IMR-90 (cell line): Measurements from ENCODE around the gene CDC6. TPM values are rescaled to one million over a fixed set of nuclear protein-coding genes. Genes with fewer than 3 reads are reported as not detected.
A peak's percentile ranks its signal among the peaks of the same experiment; 100 is the strongest.

Experiments
- ATAC-seq: fragments of 200-7000 bp; cut with Tn5 transposase; 2 replicates; pipeline ENCODE4 v1.9.1; 2020; ENCODE audit warnings: low read depth, mild to moderate bottlenecking, moderate library complexity
- BruUV-seq: library from RNA; stranded (reverse); fragments of 400-500 nt; replicated peaks from 2 replicates; lab custom pipeline; 2021; lab: Mats Ljungman, UMichigan
- CTCF ChIA-PET: fragments of 300-600 bp; formaldehyde crosslinking; extraction: SDS; loops from one replicate; lab custom pipeline; 2021; ENCODE audit warnings: antibody characterized with exemption; lab: Yijun Ruan, JAX
- POLR2A ChIA-PET: fragments of 300-600 bp; sonication (Branson Sonifier 250); formaldehyde crosslinking; loops from one replicate; lab custom pipeline; 2022; ENCODE audit warnings: antibody characterized with exemption; ENCODE audit not compliant: unreplicated experiment; lab: Charles Lee
- DNase-seq: peaks from one replicate; pipeline ENCODE4 v3.0.0; 2013
- H2AFZ ChIP-seq: replicated peaks from 2 replicates; pipeline ENCODE3; 2013; ENCODE audit warnings: low read length, mild to moderate bottlenecking; ENCODE audit not compliant: poor library complexity
- H2AK5ac ChIP-seq: 2 replicates; pipeline ENCODE4 v1.6.1; 2013; ENCODE audit warnings: low read depth, low read length, inconsistent platforms
- H2AK9ac ChIP-seq: replicated peaks from 2 replicates; pipeline ENCODE3; 2013; ENCODE audit warnings: mild to moderate bottlenecking, low read depth, low read length, moderate library complexity; ENCODE audit not compliant: poor library complexity
- H2BK120ac ChIP-seq: 2 replicates; pipeline ENCODE4 v1.6.1; 2013; ENCODE audit warnings: low read depth, low read length, inconsistent platforms
- H2BK15ac ChIP-seq: 3 replicates; pipeline ENCODE4 v1.6.1; 2013; ENCODE audit warnings: low read depth, low read length, inconsistent platforms
- H2BK20ac ChIP-seq: 2 replicates; pipeline ENCODE4 v1.6.1; 2013; ENCODE audit warnings: low read depth, mild to moderate bottlenecking, inconsistent platforms, low read length, moderate library complexity
- H2BK5ac ChIP-seq: 2 replicates; pipeline ENCODE4 v1.6.1; 2013; ENCODE audit warnings: mild to moderate bottlenecking, low read depth, low read length, inconsistent platforms; ENCODE audit not compliant: poor library complexity, severe bottlenecking
- H3K14ac ChIP-seq: replicated peaks from 2 replicates; pipeline ENCODE4 v1.6.1; 2013; ENCODE audit warnings: low read depth, low read length, inconsistent platforms
- H3K18ac ChIP-seq: 2 replicates; pipeline ENCODE4 v1.6.1; 2013; ENCODE audit warnings: low read depth, low read length, control low read depth
- H3K23ac ChIP-seq: 2 replicates; pipeline ENCODE4 v1.6.1; 2013; ENCODE audit warnings: low read depth, low read length, inconsistent platforms
- H3K27ac ChIP-seq: 2 replicates; pipeline ENCODE4 v1.5.1; 2013; ENCODE audit warnings: mild to moderate bottlenecking, control low read depth, low read length; ENCODE audit not compliant: insufficient read depth
- H3K27me3 ChIP-seq: 2 replicates; pipeline ENCODE4 v1.6.1; 2013; ENCODE audit warnings: low read length; ENCODE audit not compliant: control insufficient read depth, insufficient read depth
- H3K36me3 ChIP-seq: 2 replicates; pipeline ENCODE4 v1.6.1; 2013; ENCODE audit warnings: low read length, mixed read lengths; ENCODE audit not compliant: control insufficient read depth, insufficient read depth
- H3K4ac ChIP-seq: 2 replicates; pipeline ENCODE4 v1.6.1; 2013; ENCODE audit warnings: low read depth, low read length, inconsistent platforms
- H3K4me1 ChIP-seq: 2 replicates; pipeline ENCODE4 v1.6.1; 2013; ENCODE audit warnings: low read length, mixed read lengths; ENCODE audit not compliant: control insufficient read depth, insufficient read depth
- H3K4me2 ChIP-seq: 2 replicates; pipeline ENCODE4 v1.6.1; 2013; ENCODE audit warnings: low read depth, mild to moderate bottlenecking, control low read depth, low read length, moderate library complexity
- H3K4me3 ChIP-seq: 2 replicates; pipeline ENCODE4 v1.5.1; 2013; ENCODE audit warnings: low read depth, mild to moderate bottlenecking, control low read depth, low read length, moderate library complexity; ENCODE audit not compliant: insufficient read depth
- H3K56ac ChIP-seq: 2 replicates; pipeline ENCODE4 v1.6.1; 2013; ENCODE audit warnings: low read length, inconsistent platforms; ENCODE audit not compliant: insufficient read depth; ENCODE audit errors: extremely low read depth
- H3K79me1 ChIP-seq, 2 experiments: 2 replicates each; pipeline ENCODE4 v1.6.1; 2013; ENCODE audit warnings: low read length in 2 of 2, inconsistent platforms in 1 of 2, low read depth in 1 of 2
- H3K9ac ChIP-seq: 2 replicates; pipeline ENCODE4 v1.6.1; 2013; ENCODE audit warnings: low read depth, low read length, control low read depth
- H3K9me1 ChIP-seq: 2 replicates; pipeline ENCODE4 v1.6.1; 2013; ENCODE audit warnings: low read length, inconsistent platforms; ENCODE audit not compliant: insufficient read depth
- H3K9me3 ChIP-seq: 2 replicates; pipeline ENCODE4 v1.6.1; 2013; ENCODE audit warnings: low read length; ENCODE audit not compliant: control insufficient read depth, insufficient read depth
- H4K20me1 ChIP-seq: 2 replicates; pipeline ENCODE4 v1.6.1; 2013; ENCODE audit warnings: low read length, inconsistent platforms; ENCODE audit not compliant: insufficient read depth
- H4K5ac ChIP-seq: 2 replicates; pipeline ENCODE4 v1.6.1; 2013; ENCODE audit warnings: mild to moderate bottlenecking, low read depth, low read length, control low read depth
- H4K8ac ChIP-seq, 2 experiments: 2 replicates each; pipeline ENCODE4 v1.6.1; 2013; ENCODE audit warnings: low read depth in 2 of 2, low read length in 2 of 2, control low read depth in 1 of 2, inconsistent platforms in 1 of 2
- H4K91ac ChIP-seq: 2 replicates; pipeline ENCODE4 v1.6.1; 2013; ENCODE audit warnings: low read depth, low read length, inconsistent platforms; ENCODE audit not compliant: insufficient read depth
- CEBPB ChIP-seq: IDR thresholded peaks from 2 replicates; pipeline ENCODE4 v1.6.1; 2012; ENCODE audit warnings: low read depth, low read length, improper control_type of control experiment
- MAZ ChIP-seq: IDR thresholded peaks from 2 replicates; pipeline ENCODE4 v1.6.1; 2012; ENCODE audit warnings: low read depth, mild to moderate bottlenecking, low read length, improper control_type of control experiment, moderate library complexity, borderline replicate concordance
- MXI1 ChIP-seq: IDR thresholded peaks from 2 replicates; pipeline ENCODE4 v1.6.1; 2012; ENCODE audit warnings: low read depth, mild to moderate bottlenecking, low read length, moderate library complexity, borderline replicate concordance
- NFE2L2 ChIP-seq: fragments of 150-350 bp; IDR thresholded peaks from 2 replicates; pipeline ENCODE4 v1.6.1; 2016; ENCODE audit warnings: low read depth, mild to moderate bottlenecking, low read length
- RAD21 ChIP-seq: IDR thresholded peaks from 2 replicates; pipeline ENCODE4 v1.6.1; 2012; ENCODE audit warnings: low read length, improper control_type of control experiment
- RCOR1 ChIP-seq: IDR thresholded peaks from 2 replicates; pipeline ENCODE4 v1.6.1; 2012; ENCODE audit warnings: mild to moderate bottlenecking, low read length, improper control_type of control experiment; ENCODE audit not compliant: insufficient replicate concordance
- WGBS, 2 experiments: methylation state at CpG; one replicate each; pipeline versions ENCODE4 v1.1.5 to v1.1.7; 2013; ENCODE audit warnings: missing lambda C conversion rate in 2 of 2; ENCODE audit not compliant: insufficient read length in 1 of 2; ENCODE audit errors: extremely low coverage in 2 of 2; 5-methylcytosine and 5-hydroxymethylcytosine counted together
- dilution Hi-C: fragments of 300-500 bp; cut with HindIII; formaldehyde crosslinking; loops from one replicate; pipeline ENCODE4 v1.14.3; 2018; ENCODE audit warnings: low sequenced_read_pairs; ENCODE audit not compliant: unreplicated experiment
- in situ Hi-C: fragments of 300-500 bp; cut with MboI; formaldehyde crosslinking; loops from 3 replicates; pipeline ENCODE4 v1.14.3; 2019; ENCODE audit warnings: low sequenced_read_pairs, inconsistent platforms, mixed read lengths
- intact Hi-C: fragments of 100-400 bp; cut with micrococcal nuclease; formaldehyde crosslinking; loops from 2 replicates; pipeline ENCODE4 v1.10.0; 2022
- polyA plus RNA-seq, 3 experiments: library from polyadenylated mRNA; depleted of rRNA; stranded (reverse); fragments of >200 nt; gene quantifications; 2 replicates each; pipeline ENCODE4 v1.2.3, GENCODE V29; 2012; ENCODE audit warnings: low replicate concordance in 1 of 3
- total RNA-seq: library from RNA; depleted of rRNA; stranded (reverse); fragments of >200 nt; gene quantifications from 2 replicates; pipeline ENCODE4 v1.2.3, GENCODE V29; 2012
- TF ChIP-seq, protein P1 (sequence below): conservative IDR thresholded peaks from 2 replicates; pipeline ENCODE4 v1.5.1; 2012; ENCODE audit warnings: mild to moderate bottlenecking, low read depth, low read length, improper control_type of control experiment

CDC6 gene
- total and polyA plus RNA-seq, 2 of the 4 experiments (the other 2 are of a cell fraction): 15.3 to 25.6 TPM

DNA sequence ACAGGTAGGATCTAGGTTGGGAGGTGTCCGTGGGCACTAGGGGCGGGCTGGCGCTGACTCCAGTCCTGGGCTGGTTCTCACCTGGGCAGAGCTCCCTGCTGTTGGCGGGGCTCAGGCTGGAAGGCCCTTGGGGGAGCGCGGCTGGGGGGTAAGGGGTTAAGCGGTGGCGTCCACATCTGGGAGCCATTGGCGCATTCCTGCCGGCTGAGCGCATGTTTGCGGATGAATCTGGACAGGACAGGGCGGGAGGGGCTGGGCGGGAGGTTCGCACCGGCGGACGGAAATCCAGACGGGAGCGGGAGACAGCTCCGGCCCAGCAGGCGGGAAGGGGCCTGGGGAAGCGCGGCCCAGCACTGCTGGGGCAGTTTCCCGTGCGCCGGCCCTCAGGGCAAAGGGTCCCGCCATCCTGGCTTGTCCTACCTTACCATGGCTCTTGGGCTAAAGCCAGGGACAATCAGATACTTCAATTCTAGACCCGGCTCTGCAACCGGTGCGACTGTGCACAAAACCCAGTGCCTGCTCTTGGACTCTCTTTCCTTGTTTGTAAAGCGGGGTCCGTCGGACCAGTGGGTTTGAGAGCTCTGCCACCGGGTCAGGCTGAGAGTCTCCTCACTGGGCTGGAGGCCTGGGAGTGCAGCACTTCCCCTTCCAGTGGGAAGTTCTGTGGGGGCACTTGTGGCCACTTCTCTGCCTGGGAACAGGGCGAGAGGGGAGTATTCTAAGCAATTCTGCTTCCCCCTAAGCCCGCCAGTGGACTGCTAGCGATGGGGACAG is 29.1 kb downstream of the CDC6 start:
- intact Hi-C loops: no loop called here
- DNase-seq (peak; percentile 75), ATAC-seq (peak; percentile 17)
- Histone ChIP-seq H3K36me3 (no peaks in the 10 kb centered on the region), H2BK15ac (peak overlapping the region; percentile 63; the same call in 2 of the 3 replicates), H4K20me1 (peaks cover 22% of the 10 kb centered on the region; the same call in 1 of the 2 replicates), H3K9me3 (no peaks in the 10 kb centered on the region), H4K8ac (peak overlapping the region; percentile 74 to 84), H3K56ac (peak overlapping the region; percentile 74), H2BK5ac (peak overlapping the region; percentile 76), H2BK120ac (peak overlapping the region; percentile 92), H3K4ac (peak overlapping the region; percentile 91), H3K27me3 (no peaks in the 10 kb centered on the region), H3K9me1 (peaks cover 54% of the 10 kb centered on the region), H2AK5ac (peak overlapping the region; percentile 99), H3K23ac (peak overlapping the region; percentile 81), H3K14ac (peak overlapping the region; percentile 74), H2BK20ac (peak overlapping the region; percentile 81), H3K18ac (peak overlapping the region; percentile 77), H3K79me1 (peaks cover 7 to 73% of the 10 kb centered on the region in 2 experiments; a peak in 3 of 4 replicates), H4K91ac (peak overlapping the region; percentile 82), H3K9ac (peak overlapping the region; percentile 49), H3K27ac (peak overlapping the region; percentile 57), H3K4me2 (peak overlapping the region; percentile 78), H2AK9ac (peak overlapping the region; percentile 72), H3K4me3 (no peak overlapping the region), H4K5ac (peak overlapping the region; percentile 72), H3K4me1 (peaks cover 68% of the 10 kb centered on the region), H2AFZ (peak overlapping the region; percentile 71)
- dilution Hi-C loops: no loop called here
- BruUV-seq: no TSS peak
- in situ Hi-C loops: no loop called here
- no peak for TF ChIP-seq NFE2L2
- no peak for TF ChIP-seq MXI1
- no peak for TF ChIP-seq RAD21
- peak; percentile 8 for TF ChIP-seq RCOR1
- TF ChIP-seq, protein P1, sequence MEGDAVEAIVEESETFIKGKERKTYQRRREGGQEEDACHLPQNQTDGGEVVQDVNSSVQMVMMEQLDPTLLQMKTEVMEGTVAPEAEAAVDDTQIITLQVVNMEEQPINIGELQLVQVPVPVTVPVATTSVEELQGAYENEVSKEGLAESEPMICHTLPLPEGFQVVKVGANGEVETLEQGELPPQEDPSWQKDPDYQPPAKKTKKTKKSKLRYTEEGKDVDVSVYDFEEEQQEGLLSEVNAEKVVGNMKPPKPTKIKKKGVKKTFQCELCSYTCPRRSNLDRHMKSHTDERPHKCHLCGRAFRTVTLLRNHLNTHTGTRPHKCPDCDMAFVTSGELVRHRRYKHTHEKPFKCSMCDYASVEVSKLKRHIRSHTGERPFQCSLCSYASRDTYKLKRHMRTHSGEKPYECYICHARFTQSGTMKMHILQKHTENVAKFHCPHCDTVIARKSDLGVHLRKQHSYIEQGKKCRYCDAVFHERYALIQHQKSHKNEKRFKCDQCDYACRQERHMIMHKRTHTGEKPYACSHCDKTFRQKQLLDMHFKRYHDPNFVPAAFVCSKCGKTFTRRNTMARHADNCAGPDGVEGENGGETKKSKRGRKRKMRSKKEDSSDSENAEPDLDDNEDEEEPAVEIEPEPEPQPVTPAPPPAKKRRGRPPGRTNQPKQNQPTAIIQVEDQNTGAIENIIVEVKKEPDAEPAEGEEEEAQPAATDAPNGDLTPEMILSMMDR: 0 out of 2 replicates have a peak, but pooled peaks have one; percentile 7
- TF ChIP-seq CEBPB: no peak
- peak; percentile 74; the same call in 1 of the 2 replicates for TF ChIP-seq MAZ
- CTCF ChIA-PET: interaction anchor here (0.7 to 1.9 kb wide), 9 partner anchors 8 to 235 kb away, joined by 3 to 11 read pairs (median 3); partner anchors contain the start of gene RARA
- WGBS, 2 experiments: 7% methylated on average over 21 of the region's 38 CpGs; no CpG with 5 or more reads in 1 of the 2 experiments
- POLR2A ChIA-PET: interaction anchor here (0.6 kb wide), 1 partner anchor 132 kb away, joined by 9 read pairs; no protein-coding TSS in a partner anchor
